Measurements from ENCODE around the gene KAT5.
"Not testable (repeated sequence)": the region's sequence is repeated elsewhere in the genome, so short reads cannot be mapped to it uniquely, and the experiment has no call there.

KAT5 gene

DNA sequence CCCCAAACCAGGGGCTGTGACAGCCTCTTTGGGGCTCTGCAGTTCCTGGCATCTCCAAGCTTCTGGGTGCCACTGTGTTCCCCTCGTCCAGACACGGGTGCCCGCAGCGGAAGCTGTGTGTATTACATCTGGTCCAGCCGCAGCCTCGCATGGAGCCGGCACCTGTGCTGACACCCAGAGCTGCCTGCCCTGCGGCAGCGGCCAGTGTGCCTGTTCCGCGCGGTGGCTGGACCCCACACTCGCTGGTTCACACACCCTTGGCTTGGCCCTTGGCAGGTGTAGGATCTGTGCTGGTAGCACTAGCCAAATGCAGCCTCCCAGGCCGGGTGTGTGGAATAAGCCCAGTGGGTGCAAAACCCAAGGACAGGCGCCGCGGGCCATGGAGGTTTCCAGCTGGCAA lies 33.0 kb downstream of the KAT5 start:
- no peak for DNase-seq

- not testable (repeated sequence) for DNase-seq
These were observed 50.1 kb downstream of the KAT5 start for GRCh38 chr11:65762169-65762568.

DNA sequence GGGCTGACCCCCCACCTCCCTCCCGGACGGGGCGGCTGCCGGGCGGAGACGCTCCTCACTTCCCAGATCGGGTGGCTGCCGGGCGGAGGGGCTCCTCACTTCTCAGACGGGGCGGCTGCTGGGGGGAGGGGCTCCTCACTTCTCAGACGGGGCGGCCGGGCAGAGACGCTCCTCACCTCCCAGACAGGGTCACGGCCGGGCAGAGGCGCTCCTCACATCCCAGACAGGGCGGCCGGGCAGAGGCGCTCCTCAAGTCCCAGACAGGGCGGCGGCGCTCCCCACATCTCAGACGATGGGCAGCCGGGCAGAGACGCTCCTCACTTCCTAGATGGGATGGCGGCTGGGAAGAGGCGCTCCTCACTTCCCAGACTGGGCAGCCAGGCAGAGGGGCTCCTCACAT lies 50.8 kb downstream of the KAT5 start:
- not testable (repeated sequence) for DNase-seq

GRCh38 chr11:65764434-65764833 lies 52.4 kb downstream of the KAT5 start:
- DNase-seq = no peak

- DNase-seq = no peak
These were observed 54.5 kb downstream of the KAT5 start for GRCh38 chr11:65766535-65766934.

- no peak for DNase-seq
These were observed 55.4 kb downstream of the KAT5 start for GRCh38 chr11:65767406-65767805.

GRCh38 chr11:65767806-65768205 lies 55.8 kb downstream of the KAT5 start:
- DNase-seq = not testable (repeated sequence)

All from COR-L47 (cell line).